Measurements from ENCODE around the gene CEP55.
"Not testable (repeated sequence)": the region's sequence is repeated elsewhere in the genome, so short reads cannot be mapped to it uniquely, and the experiment has no call there.

CEP55 gene

GRCh38 chr10:93513091-93513490 lies 16.7 kb downstream of the CEP55 start:
- DNase-seq (ENCODE audit: low read depth), result no peak

- DNase-seq (ENCODE audit: low read depth), result no peak
Observed at GRCh38 chr10:93514521-93514920, 18.1 kb downstream of the CEP55 start.

- peak; percentile 37 for DNase-seq (ENCODE audit: low read depth)
Observed at GRCh38 chr10:93515071-93516005, 18.9 kb downstream of the CEP55 start.

DNA sequence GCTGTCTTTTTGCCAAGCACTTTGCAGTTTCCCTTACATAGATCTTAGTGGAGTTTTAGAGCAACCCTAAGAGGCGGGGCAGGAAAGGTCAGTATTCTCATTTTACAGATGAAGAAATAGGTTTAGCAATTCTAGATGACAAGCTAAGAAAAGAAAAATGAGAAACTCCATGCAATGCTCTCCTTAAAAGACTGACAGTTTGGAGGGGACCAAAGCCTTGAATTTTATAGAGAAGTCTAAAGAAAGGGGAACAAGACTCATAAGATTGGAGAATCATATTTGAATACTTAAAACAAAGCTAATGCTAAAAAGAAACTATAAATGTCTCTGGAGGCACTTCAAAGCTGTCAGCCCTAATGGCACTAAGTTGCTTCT lies 19.6 kb downstream of the CEP55 start:
- DNase-seq (ENCODE audit: low read depth), result no peak

GRCh38 chr10:93518531-93518930 lies 22.1 kb downstream of the CEP55 start:
- DNase-seq (ENCODE audit: low read depth), result no peak

GRCh38 chr10:93535293-93535692 lies 38.9 kb downstream of the CEP55 start:
- DNase-seq (ENCODE audit: low read depth), result no peak

GRCh38 chr10:93540871-93541270 lies 44.5 kb downstream of the CEP55 start:
- DNase-seq (ENCODE audit: low read depth), result not testable (repeated sequence)

- peak; percentile 31 for DNase-seq (ENCODE audit: low read depth)
Observed at GRCh38 chr10:93541402-93542357, 45.3 kb downstream of the CEP55 start.

DNA sequence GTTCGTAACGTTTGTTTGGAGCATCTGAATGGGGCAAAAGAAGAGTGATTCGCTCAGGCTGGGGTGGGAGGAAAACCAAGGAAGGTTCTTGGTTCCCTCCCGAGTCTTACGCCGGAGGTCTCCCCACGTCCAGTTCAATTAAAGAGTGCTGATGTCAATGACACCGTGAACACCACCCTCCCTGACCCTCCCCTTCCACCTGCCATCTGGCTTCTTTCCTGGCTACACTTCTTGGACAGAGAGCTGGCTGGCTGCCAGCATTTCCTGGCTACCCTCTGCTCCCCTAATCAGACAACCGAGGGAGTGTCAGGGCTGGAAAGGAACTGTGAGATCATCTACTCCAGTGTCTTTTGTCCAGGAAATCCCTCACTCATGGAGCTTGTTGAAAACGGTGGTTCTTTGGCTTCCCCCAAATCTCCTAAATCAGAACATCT lies 46.0 kb downstream of the CEP55 start:
- peak; percentile 45 for DNase-seq (ENCODE audit: low read depth)

DNA sequence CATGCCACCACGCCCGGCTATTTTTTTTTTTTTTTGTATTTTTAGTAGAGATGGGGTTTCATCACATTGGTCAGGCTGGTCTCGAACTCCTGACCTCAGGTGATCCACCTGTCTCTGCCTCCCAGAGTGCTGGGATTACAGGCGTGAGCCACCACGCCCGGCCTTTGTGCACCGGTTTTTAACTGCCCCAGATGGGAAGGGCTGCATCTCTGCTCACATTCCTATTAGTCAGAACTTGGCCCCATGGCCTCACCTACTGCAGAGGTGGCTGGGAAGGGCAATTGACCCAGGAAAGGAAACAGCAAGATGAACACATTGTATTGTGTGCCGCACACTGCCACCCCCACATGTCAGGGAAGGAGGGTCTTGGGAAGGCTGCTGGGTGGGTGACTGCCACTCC lies 50.6 kb downstream of the CEP55 start:
- not testable (repeated sequence) for DNase-seq (ENCODE audit: low read depth)

DNA sequence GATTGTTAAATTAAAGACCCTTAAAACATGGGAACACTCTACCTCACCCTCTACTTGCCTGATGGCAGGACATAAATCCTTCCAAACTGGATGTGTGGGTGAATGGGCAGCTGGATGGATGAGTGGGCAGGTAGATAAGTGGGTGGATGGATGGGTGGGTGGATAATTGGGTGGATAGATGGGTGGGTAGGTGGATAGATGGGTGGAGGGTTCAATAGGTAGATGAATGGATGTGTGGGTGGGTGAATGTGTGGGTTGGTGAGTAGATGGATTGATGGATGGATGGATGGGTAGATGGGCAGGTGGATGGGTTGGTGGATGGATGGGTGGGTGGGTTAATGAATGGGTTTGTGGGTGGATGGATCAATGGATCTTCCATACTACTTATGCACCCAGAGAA lies 51.1 kb downstream of the CEP55 start:
- no peak for DNase-seq (ENCODE audit: low read depth)

- peak; percentile 10 for DNase-seq (ENCODE audit: low read depth)
Observed at GRCh38 chr10:93548376-93549071, 52.1 kb downstream of the CEP55 start.

DNA sequence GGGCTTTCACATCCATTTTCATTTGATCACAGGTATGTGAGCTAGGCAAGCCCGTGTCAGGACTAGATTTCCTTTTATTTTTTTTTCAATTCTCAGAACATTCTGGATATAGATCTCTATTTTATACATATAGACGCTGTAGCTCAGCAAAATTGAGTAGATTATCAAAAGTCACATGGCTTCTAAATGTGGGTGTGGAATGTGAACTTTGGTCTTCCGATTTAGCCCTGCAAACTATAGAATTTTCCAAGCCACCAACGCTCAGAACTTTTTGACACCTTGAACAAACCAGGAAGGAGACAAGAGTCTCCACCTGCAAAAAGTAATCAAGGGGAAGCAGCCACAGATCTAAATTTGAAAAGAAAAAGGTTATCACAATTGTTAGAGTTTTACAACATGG lies 54.2 kb downstream of the CEP55 start:
- no peak for DNase-seq (ENCODE audit: low read depth)

DNA sequence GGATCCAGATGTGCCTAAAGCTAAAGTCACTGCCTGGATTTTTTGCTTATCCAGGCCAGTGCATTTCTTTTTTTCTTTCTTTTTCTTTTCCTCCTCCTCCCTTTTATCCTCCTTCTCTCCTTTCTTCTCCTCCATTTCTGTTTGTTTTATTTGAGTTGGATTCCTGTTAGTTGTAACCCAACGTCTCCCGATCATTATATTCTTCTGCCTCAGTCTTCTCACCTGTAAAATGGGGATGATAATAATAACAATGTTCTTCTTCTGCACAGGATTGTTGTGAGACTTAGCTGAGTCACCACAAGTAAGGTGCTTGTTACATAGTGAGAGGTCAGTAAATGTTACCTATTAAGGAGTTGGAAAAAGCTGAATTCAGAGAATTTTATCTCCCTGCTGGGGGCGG lies 56.4 kb downstream of the CEP55 start:
- DNase-seq (ENCODE audit: low read depth), result no peak

GRCh38 chr10:93553482-93554315 lies 57.3 kb downstream of the CEP55 start:
- peak; percentile 24 for DNase-seq (ENCODE audit: low read depth)

DNA sequence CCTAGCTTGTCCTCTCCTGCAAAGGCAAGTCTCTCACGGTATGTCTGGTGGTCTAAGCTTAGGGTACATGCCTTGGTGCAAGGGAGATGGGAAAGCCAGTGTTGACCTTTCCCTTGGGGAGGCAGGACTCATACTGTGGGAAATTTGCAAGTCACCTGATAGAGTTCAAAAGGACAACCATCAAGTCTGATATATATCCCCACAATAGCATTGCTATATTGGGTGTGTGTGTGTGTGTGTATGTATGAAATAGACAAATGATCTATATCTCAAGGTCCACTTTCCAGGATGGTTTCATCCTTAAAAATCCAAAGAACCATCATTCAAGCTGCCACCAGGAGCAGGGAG lies 57.9 kb downstream of the CEP55 start:
- no peak for DNase-seq (ENCODE audit: low read depth)

DNA sequence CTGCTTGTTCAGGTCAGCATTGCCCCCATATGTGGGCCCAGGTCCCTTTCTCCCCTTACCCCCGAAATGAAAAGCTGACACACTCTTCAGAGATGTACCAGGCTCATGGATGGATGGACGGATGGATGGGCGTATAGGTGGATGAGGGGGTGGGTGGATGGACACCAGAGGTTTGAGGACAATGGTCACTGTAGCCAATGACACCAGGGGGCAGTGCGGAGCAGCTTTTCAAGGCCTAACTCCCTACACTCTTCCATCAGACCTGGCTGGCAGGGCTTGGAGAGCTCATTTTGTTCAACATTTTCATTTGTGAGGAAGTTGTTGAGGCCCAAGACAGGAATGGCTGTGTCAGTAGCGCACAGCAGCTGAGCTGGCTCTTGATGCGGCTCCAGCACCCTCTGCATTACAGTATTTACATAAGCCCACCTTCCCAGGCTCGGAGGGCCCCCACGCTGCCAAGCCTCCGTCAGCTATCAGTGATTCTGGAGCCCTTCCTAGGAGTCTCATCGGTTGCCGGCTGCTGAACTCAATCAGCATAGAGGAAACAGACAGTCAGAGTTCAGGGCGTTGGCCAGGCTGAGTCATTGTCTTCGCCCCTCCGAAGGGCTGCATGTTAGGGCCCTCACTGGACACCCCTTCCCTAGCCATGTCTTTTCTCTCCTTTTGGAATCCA lies 58.5 kb downstream of the CEP55 start:
- peak; percentile 48 for DNase-seq (ENCODE audit: low read depth)

DNA sequence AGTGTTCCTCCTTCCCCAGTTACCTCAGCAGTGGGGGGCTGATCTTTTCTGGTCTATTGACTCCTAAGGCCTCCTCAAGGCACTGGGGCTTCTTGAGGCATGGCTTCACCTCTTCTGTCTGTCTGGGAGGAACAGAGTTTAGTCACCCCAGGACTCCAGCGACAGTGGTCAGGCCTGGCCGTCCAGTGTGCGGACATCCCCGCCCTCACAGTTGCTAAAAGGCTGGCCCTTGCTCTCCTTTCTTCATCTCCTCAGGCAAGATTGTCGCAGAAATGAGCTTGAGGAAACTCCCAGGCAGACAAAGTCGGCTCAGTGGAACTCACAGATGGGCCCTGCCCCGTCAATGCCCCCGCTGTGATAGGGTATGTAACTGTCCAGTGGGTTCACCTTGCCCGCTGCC lies 63.1 kb downstream of the CEP55 start:
- no peak for DNase-seq (ENCODE audit: low read depth)

GRCh38 chr10:93560541-93560940 lies 64.1 kb downstream of the CEP55 start:
- no peak for DNase-seq (ENCODE audit: low read depth)

GRCh38 chr10:93565446-93565845 lies 69.0 kb downstream of the CEP55 start:
- DNase-seq (ENCODE audit: low read depth), result no peak

Data from amniotic epithelial cell (primary cell).